HG03460 (cell line): ENCODE measurements around the gene L3MBTL2.

Source experiments
- ATAC-seq: cut with Tn5 transposase; IDR thresholded peaks from one replicate; pipeline ENCODE4 v1.9.1; 2021; ENCODE audit not compliant: unreplicated experiment

Gene L3MBTL2

DNA sequence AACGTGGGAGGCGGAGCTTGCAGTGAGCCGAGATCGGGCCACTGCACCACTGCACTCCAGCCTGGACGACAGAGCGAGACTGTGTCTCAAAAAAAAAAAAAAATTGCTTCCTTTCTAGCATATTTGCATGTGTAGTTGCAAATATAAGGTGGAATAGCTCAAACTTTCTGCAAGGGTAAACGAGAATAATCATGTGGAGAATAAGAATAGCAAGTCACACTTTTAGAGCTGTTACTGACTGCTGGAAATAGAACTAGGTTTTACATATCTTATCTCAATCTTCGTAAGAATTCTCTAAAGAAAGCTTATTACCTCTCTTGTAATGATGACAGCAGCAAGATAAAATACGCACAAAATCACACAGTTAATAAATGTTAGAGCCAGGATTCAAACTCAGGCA lies 1.6 kb downstream of the L3MBTL2 start:
- no peak for ATAC-seq

DNA sequence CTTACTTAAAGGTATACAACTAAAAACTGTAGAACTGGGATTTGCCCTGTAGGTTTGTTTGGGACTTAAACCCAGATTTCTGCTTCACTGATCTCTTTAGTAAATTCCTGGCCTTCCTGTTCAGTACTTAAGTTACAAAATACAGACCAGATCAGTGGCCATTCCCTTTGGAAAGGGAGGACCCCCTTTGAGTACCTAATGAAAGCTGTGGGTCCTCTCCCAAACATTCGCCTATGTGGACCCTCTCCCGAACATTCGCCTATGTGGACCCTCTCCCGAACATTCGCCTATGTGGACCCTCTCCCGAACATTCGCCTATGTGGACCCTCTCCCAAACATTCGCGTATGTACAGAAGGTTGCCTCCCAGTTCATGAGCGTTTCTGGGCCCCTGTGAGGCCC lies 10.3 kb downstream of the L3MBTL2 start:
- ATAC-seq = no peak

DNA sequence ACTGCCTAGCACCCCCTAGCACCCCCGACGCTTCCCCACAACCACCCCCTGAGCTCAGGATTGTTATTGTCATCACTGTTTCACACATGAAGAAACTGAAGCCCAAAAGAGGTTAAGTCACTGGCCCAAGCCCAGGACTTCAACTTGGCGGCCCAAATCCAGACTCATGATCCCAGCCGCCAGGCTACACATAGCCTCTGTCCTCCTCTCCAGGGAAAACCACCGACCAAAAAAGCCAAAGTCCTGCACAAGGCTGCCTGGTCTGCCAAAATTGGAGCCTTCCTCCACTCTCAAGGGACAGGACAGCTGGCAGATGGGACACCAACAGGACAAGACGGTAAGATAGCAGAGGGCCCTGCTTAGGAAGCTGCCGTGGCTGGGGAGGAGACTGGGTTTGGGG lies 10.8 kb downstream of the L3MBTL2 start:
- ATAC-seq = no peak

- ATAC-seq = no peak
Observed at GRCh38 chr22:41216984-41217383, 11.9 kb downstream of the L3MBTL2 start.

GRCh38 chr22:41217553-41218157 lies 12.5 kb downstream of the L3MBTL2 start:
- ATAC-seq = peak; percentile 56

DNA sequence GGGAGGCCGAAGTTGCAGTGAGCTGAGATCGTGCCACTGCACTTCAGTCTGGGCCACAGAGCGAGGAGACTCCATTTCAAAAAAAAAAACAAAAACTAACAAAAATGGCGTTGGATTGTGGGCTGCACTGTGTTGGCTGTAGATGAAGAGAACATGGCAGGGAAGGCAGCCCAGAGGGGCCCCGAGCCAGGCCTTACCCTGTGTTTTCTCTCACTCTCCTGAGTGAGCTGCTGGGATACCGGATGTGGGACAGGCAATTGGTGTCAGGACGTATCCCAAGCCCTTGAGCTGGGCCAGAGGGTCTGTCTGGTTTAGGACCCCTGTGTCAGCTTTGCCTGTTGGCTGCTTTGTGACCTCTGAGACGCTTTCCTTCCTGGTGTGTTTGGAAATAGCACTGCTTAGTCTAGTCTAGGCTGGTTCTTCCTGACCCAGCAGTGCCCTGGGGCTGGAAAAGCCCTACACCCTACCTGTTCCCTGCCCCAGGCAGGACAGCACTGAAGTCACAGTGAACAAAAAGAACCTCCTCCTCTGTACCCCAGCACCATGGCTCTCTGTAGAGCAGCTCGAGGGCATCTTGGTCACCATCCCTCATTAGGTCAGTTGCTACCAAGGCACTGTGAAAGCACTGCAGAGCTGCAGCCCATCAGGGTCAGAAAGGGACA lies 17.9 kb downstream of the L3MBTL2 start:
- ATAC-seq = no peak

DNA sequence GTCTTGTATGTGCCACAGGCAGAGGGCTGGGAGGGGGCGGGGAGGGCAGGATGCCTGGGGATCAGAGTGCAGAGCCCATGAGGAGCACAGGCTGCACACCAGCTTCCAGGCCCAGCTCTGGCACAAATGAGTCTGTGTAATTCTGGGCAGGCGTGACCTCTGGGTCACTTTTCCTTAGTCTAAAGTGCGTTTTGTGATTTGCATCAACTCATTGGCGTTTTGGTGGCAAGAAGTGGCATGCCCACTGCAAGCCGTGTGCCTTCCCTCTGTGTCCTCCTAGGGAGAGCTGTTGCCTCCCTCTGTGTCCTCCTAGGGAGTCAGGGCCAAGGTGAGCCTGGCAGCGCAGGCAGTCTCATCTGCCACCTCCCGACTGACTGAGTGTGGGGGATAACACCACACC lies 18.4 kb downstream of the L3MBTL2 start:
- ATAC-seq = no peak

- ATAC-seq = no peak
Observed at GRCh38 chr22:41226723-41227655, 21.9 kb downstream of the L3MBTL2 start.

- no peak for ATAC-seq
Observed at GRCh38 chr22:41229215-41229614, 24.1 kb downstream of the L3MBTL2 start.

DNA sequence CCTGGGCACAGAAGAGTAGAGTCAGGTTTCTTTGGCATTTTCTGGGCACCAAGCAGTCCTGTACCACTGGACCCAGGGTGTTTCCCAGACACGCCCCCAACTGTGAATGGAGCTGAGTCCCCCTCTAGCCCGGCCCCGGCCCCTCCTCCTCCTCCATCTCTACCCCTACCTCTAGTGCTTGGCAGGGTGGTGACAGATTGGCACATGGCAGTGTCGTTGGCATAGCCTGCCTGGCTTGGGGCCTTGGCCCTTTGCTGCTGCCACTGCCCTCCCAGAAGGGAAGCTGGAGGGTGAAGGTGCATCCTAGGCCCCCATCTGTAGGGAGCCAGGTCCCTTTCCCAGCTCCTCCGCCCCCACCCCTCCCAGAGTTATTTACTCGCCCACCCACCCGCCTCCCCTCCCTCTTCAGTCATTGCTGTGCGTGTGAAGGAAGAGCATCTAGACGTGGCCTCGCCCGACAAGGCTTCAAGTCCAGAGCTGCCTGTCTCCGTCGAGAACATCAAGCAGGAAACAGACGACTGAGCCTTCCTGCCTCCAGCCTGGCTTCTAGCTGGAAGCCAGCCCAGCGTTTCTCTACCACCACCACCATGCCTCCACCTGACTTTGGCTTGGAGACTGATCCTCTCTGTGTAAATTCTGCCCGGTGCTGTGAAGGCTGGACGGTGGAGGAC lies 24.8 kb downstream of the L3MBTL2 start:
- ATAC-seq = no peak

DNA sequence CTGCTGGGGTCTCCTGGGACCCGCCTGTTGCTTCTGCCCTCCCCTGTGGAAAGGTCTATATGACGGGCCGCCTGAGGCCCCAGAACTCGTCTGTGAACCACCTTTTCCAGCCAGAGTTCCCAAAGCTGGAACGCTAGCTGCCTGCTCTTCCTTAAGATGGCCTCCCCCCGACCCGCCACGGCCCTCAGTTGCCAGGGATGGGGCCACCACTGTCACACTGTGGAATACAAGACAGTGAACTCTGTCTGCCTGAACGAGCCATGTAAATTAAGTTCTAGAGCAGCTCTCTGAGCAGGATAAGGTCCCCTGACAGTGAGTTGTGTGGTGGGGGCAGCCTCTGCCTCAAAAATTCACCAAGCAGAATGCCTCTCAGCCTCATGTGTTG lies 25.3 kb downstream of the L3MBTL2 start:
- no peak for ATAC-seq

DNA sequence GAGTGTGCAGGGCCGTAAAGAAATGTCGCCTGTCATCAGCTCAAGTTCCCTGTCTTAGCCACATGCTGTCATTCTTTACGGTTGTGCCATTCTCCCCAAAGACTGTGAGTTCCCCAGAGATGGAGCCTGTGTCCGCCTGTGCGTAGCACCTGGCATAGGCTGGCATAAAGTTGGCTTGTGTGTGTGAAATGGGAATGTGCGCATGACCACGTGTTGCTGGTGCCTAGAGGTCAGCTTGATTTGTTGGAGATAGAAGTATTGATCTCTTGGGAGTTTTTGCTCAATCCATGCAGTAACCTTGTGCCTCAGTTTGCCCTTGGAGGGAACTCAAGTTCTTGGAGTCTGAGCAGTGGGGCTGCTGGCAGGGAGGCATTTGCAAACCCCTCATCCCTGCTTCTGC lies 26.3 kb downstream of the L3MBTL2 start:
- no peak for ATAC-seq

DNA sequence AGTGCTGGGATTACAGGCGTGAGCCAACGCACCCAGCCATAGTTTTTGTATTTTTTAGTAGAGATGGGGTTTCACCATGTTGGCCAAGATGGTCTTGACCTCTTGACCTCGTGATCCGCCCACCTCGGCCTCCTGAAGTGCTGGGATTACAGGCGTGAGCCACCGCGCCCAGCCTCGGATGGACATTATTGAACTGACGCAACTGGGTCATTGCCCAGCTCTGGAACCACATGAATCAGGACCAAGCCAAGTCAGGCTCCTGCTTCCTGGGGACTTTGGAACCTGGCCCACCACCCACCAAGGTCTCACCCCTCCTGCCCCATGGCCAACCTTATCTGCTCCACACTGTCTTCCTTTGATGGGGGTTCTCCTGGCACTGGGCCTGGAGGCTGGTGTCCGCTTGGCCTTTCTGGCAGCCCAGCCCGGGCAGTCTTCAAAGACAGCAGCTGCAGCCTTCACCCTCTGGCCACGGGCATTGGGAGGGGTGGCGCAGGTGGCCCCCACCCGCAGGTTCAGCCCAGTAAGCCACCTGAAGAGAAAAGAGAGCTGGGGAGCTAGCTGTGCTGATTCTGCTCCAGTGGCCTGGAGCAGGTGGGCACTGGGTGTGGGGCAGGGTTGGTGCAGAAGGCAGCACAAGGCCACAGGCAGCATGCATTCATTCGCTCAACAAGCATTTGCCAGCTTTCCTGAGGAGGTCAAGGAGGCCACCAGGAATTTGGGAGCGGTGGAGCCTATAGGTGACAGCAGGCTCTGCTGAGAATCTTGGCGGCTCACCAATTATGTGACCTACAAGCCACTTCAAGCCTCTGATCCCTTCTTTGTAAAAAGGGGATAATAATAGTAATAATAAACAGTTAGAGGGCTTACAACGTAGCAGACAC lies 29.9 kb downstream of the L3MBTL2 start:
- ATAC-seq = no peak

DNA sequence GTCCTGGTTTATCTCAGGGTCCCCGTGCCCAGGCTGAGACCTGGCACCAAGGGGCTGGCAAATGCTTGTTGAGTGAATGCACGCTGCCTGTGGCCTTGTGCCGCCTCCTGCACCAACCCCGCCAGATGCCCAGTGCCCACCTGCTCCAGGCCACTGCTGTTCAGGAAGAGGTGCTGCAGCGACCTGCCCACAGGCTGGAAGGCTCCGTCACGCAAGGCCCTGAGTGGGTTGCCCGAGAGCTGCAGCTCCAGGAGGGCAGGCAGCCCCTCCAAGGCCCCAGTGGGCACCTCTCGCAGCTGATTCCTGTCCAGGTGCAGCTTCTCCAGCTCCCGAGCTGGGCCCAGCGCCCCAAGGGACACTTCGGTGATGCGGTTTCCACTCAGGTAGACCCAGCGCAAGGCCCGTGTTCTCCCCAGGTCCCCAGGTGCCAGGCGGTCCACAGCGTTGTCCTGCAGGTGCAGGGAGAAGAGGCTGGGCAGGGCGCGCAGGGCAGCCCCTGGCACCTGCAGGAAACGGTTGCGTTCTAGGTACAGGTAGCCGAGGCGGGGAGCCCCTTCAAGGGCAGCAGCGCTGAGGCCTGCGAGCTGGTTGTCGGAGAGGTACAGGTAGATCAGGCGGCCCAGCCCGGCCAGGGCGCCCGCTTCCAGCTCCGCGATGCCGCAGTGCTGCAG lies 32.1 kb downstream of the L3MBTL2 start:
- ATAC-seq = no peak

GRCh38 chr22:41237707-41238569 lies 32.8 kb downstream of the L3MBTL2 start:
- peak; percentile 60 for ATAC-seq

DNA sequence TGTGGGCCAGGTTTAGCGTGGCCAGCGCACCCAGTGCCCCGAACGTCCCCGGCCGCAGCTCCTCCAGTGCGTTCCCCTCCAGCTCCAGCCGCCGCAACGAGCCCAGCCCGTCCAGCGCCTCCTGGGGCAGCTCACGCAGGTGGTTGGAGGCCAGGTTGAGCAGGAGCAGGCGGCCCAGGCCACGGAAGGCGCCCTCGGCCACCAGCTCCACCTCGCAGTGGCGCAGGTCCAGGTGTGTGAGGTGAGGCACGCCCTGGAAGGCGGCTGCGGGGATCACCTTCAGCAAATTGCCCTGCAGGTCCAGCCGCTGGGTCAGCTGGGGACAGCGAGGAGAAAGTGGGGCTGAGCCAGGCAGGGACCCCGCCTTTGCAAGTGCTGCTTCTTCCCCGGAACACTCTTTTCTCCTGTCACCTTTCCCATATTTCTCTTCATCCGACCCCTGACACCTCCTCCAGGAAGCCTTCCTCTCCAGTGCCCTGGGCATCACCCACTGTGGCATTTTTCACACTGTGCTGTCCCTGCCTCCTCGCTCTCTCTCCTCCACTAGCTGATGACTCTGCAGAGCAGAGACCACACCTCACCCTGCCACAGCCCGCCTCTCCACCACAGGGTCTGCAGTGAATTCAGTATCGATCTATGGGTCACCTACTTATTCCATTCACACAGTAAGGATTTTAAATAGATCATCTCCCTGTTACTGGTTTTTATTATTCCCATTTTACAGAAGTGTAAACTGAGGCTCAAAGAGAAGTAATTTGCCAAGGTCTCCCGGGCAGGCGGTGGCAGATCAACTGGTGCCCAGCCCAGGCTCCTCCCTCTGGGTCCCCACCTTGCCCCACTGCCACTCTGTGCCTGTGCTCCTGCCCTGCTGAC lies 33.7 kb downstream of the L3MBTL2 start:
- no peak for ATAC-seq

GRCh38 chr22:41239443-41240128 lies 34.5 kb downstream of the L3MBTL2 start:
- ATAC-seq = no peak
